SK-MEL-5 (cell line): Measurements from ENCODE around the gene DGCR8. TPM values are rescaled to one million over a fixed set of nuclear protein-coding genes. Genes with fewer than 3 reads are reported as not detected.

Experiments
- DNase-seq: peaks from one replicate; pipeline ENCODE4 v3.0.0-alpha.2; 2016; ENCODE audit warnings: low read depth, low spot score
- in situ Hi-C: cut with HindIII; loops from 2 replicates; pipeline ENCODE4 v1.10.0; 2016; ENCODE audit warnings: low sequenced_read_pairs, high pct_unique_total_duplicates, low pct_unique_long_range_greater_than_20kb
- total RNA-seq: library from RNA; depleted of rRNA; stranded (reverse); fragments of >200 nt; shearing (Covaris generic); gene quantifications from 2 replicates; pipeline ENCODE4 v1.2.3, GENCODE V29; 2014

The DGCR8 gene
- total RNA-seq, 1 experiment from 2014 or later = 12.4 TPM

- in situ Hi-C loops = no loop called here
- DNase-seq = no peak
Observed at GRCh38 chr22:20126284-20127029, 46.4 kb downstream of the DGCR8 start.

GRCh38 chr22:20127318-20127868 lies 47.4 kb downstream of the DGCR8 start:
- no peak for DNase-seq
- in situ Hi-C loops = no loop called here

GRCh38 chr22:20127869-20128618 lies 48.0 kb downstream of the DGCR8 start:
- in situ Hi-C loops = no loop called here
- DNase-seq = no peak

- in situ Hi-C loops = no loop called here
- DNase-seq = no peak
Observed at GRCh38 chr22:20128619-20128901, 48.5 kb downstream of the DGCR8 start.

GRCh38 chr22:20128902-20129746 lies 49.1 kb downstream of the DGCR8 start:
- in situ Hi-C loops = no loop called here
- DNase-seq = peak; percentile 77

GRCh38 chr22:20129747-20130014 lies 49.6 kb downstream of the DGCR8 start:
- DNase-seq = no peak
- in situ Hi-C loops = no loop called here

GRCh38 chr22:20130319-20130718 lies 50.3 kb downstream of the DGCR8 start:
- in situ Hi-C loops = no loop called here
- no peak for DNase-seq

- peak; percentile 83 for DNase-seq
- in situ Hi-C loops = no loop called here
Observed at GRCh38 chr22:20130731-20131596, 50.9 kb downstream of the DGCR8 start.

- in situ Hi-C loops = no loop called here
- peak; percentile 34 for DNase-seq
Observed at GRCh38 chr22:20131597-20131858, 51.5 kb downstream of the DGCR8 start, which contains the start of gene ZDHHC8. Gene ZDHHC8, plus strand, starts transcription at chr22:20131804. Its CDS starts 144 bp downstream, at chr22:20131948.

GRCh38 chr22:20131859-20132685 lies 52.0 kb downstream of the DGCR8 start:
- in situ Hi-C loops = no loop called here

GRCh38 chr22:20132686-20133246 lies 52.7 kb downstream of the DGCR8 start:
- in situ Hi-C loops = no loop called here

More at GRCh38 chr22:20131859-20132685, 52.0 kb downstream of the DGCR8 start:
- no peak for DNase-seq

GRCh38 chr22:20133930-20134549 lies 54.0 kb downstream of the DGCR8 start:
- in situ Hi-C loops = no loop called here
- no peak for DNase-seq

More at GRCh38 chr22:20132686-20133246, 52.7 kb downstream of the DGCR8 start:
- DNase-seq = no peak

GRCh38 chr22:20135265-20135664 lies 55.2 kb downstream of the DGCR8 start:
- DNase-seq = no peak
- in situ Hi-C loops = no loop called here

- no peak for DNase-seq
- in situ Hi-C loops = no loop called here
Observed at GRCh38 chr22:20135806-20136602, 56.0 kb downstream of the DGCR8 start.

GRCh38 chr22:20136603-20136873 lies 56.5 kb downstream of the DGCR8 start:
- no peak for DNase-seq
- in situ Hi-C loops = no loop called here

GRCh38 chr22:20137113-20137512 lies 57.1 kb downstream of the DGCR8 start:
- in situ Hi-C loops = no loop called here

More at GRCh38 chr22:20137113-20137512, 57.1 kb downstream of the DGCR8 start:
- no peak for DNase-seq
